ENCODE data around the gene GNG12.

Gene GNG12

DNA sequence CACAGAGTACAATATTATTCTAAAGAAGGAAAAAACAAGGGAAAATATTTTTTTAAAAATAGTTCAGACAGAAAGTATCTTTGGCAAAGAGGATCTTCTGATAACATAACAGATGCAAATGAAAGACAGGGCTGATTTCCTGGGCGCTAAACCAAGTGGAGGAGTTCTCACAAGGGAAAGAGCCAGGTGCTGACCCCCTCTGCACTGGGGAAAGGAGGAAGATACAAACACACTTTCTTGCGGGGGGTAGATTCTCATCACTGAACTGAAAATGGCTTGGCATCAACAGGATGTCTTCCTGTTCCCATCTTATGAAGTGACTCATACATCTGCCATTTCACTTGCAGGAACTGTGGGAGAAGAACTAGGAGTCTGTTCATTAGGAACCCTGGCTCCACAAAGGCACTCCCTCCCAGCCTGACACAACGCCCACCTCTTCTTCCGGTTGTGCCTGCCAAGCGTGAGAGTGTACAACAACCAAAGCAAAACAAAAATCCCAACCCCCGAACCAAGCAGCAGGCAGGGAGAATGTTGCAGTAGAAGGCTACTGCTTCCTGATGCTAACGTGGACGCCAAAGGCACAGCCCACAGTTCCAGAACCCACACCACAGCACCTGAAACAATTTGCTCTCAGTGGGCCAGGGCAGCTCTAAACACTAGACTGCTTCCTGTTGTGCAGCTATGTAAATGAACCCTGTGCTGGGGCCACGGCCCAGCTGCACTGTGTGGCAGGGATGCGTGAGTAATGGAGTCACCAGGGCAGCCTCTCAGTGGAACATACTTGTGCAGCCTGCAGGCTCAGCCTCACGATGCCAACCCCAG is 97.2 kb downstream of the GNG12 start:
- TF ChIP-seq CTCF (IDR thresholded peaks at IDR 0.05): no peak

- no peak for TF ChIP-seq CTCF (IDR thresholded peaks at IDR 0.05)
Observed at GRCh38 chr1:67735206-67735605, 98.1 kb downstream of the GNG12 start.

DNA sequence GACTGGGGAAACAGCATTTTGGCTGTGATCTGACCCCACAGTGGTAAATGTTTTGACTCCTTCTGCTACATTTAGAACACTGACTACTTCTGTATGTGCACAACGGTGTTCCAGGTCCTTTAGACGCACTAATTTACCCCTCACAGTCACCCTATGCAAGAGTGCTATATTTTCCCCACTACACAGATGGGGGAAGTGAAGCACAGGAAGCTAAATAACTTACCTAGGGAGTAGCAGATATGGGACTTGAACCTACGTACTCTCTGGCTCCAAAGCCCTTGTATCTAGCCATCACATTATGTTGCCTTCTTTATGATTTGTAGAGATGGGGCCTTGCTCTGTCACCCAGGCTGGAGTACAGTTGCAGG is 99.0 kb downstream of the GNG12 start:
- TF ChIP-seq CTCF (IDR thresholded peaks at IDR 0.05): no peak

- TF ChIP-seq CTCF (IDR thresholded peaks at IDR 0.05): no peak
Observed at GRCh38 chr1:67733681-67734322, 99.5 kb downstream of the GNG12 start.

- no peak for TF ChIP-seq CTCF (IDR thresholded peaks at IDR 0.05)
Observed at GRCh38 chr1:67732750-67733151, 100.5 kb downstream of the GNG12 start.

GRCh38 chr1:67731322-67731721 is 101.9 kb downstream of the GNG12 start:
- TF ChIP-seq CTCF (IDR thresholded peaks at IDR 0.05): no peak

DNA sequence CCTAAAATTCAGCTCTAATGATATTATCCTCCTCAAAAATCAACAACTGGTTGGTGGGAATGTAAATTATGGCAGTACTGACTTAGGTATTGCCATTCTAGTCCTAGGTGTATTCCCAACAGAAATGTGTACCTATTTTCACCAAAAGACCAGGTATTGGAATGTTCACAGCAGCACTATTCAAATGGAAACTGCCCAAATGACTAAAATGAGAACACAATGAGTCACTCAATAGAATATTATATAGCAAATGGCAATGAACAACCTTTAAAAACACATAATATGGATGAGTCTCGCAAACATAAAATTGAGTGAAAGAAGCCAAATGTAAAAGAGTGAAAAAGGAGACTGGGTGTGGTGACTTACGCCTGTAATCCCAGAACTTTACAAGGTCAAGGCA is 103.4 kb downstream of the GNG12 start:
- TF ChIP-seq CTCF (IDR thresholded peaks at IDR 0.05): no peak
